Right lobe of liver (tissue), 4 donors: ENCODE results near the gene SLTM.

Experiments
- POLR2A ChIP-seq: fragments of 450-650 bp; IDR thresholded peaks from one replicate; pipeline ENCODE4 v1.6.1; 2017; ENCODE audit warnings: antibody characterized with exemption, mild to moderate bottlenecking
- TF ChIP-seq, protein P1 (sequence below), 4 donors: fragments of 200-600 bp in 3 of 4; fragments of 450-650 bp in 1 of 4; IDR thresholded peaks; one replicate each; pipeline versions ENCODE4 v1.5.1 to v1.8.0; 2016 to 2022; ENCODE audit warnings: antibody characterized with exemption in 4 of 4, mild to moderate bottlenecking in 2 of 4
- donor health status: DM: no; HTN: no; CAD: no.
- donor health status: DM: no; HTN: no; CAD: no.
- donor health status: DM: no; HTN: yes; CAD: no.

- TF ChIP-seq, protein P1, sequence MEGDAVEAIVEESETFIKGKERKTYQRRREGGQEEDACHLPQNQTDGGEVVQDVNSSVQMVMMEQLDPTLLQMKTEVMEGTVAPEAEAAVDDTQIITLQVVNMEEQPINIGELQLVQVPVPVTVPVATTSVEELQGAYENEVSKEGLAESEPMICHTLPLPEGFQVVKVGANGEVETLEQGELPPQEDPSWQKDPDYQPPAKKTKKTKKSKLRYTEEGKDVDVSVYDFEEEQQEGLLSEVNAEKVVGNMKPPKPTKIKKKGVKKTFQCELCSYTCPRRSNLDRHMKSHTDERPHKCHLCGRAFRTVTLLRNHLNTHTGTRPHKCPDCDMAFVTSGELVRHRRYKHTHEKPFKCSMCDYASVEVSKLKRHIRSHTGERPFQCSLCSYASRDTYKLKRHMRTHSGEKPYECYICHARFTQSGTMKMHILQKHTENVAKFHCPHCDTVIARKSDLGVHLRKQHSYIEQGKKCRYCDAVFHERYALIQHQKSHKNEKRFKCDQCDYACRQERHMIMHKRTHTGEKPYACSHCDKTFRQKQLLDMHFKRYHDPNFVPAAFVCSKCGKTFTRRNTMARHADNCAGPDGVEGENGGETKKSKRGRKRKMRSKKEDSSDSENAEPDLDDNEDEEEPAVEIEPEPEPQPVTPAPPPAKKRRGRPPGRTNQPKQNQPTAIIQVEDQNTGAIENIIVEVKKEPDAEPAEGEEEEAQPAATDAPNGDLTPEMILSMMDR (IDR thresholded peaks at IDR 0.05) = no peak
- no peak for TF ChIP-seq POLR2A
Measured at GRCh38 chr15:58875343-58875742, 58.1 kb downstream of the SLTM start.
